ENCODE data around the gene HMCN1. TPM values are rescaled to one million over a fixed set of nuclear protein-coding genes. Genes with fewer than 3 reads are reported as not detected.

The HMCN1 gene
- total RNA-seq, 1 donor from 2014 or later, result 80.0 TPM

DNA sequence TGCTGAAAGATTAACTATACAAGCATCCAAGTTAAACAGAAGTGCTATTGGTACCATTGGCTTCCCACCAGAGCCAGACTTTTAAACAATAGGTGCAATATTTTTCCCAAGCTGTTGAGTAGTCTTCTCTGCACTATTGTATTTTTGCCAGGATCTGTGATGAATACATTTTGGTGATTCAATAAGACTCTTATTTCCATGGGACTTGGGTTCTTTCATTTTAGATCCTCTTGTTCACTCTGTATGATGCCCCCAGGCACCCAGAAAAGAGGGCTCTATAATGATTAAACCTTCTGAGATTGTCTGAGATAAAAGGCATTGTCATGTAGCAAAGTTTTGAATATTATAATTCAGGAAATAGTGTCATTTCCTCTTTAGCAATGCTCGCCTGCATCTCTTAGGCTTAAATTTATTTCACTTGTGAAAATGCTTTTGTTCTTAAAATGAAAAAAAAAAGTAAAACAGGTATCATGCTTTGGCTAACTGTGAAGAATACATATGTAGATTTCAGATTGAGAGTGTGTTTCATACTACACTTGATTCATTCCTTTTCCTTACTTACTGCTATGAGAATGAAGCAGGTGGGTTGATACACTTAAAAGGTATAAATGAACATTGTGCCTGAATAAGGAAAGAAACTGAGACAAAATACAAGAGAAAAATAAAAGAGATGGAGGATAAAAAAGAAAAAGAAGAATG lies 275.0 kb downstream of the HMCN1 start:
- no peaks in the 10 kb centered on the region for H3K9me3 Mint-ChIP-seq (ENCODE audit: low read depth)
- peaks cover 36% of the 10 kb centered on the region for H3K4me1 Mint-ChIP-seq (ENCODE audit: low read depth)
- TF ChIP-seq, protein P1, sequence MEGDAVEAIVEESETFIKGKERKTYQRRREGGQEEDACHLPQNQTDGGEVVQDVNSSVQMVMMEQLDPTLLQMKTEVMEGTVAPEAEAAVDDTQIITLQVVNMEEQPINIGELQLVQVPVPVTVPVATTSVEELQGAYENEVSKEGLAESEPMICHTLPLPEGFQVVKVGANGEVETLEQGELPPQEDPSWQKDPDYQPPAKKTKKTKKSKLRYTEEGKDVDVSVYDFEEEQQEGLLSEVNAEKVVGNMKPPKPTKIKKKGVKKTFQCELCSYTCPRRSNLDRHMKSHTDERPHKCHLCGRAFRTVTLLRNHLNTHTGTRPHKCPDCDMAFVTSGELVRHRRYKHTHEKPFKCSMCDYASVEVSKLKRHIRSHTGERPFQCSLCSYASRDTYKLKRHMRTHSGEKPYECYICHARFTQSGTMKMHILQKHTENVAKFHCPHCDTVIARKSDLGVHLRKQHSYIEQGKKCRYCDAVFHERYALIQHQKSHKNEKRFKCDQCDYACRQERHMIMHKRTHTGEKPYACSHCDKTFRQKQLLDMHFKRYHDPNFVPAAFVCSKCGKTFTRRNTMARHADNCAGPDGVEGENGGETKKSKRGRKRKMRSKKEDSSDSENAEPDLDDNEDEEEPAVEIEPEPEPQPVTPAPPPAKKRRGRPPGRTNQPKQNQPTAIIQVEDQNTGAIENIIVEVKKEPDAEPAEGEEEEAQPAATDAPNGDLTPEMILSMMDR (IDR thresholded peaks at IDR 0.05), result no peak
- H3K27me3 Mint-ChIP-seq (ENCODE audit: low read depth), result no peaks in the 10 kb centered on the region
- no peak overlapping the region for H3K4me3 Mint-ChIP-seq (ENCODE audit: unreplicated experiment)
- DNase-seq (ENCODE audit: low spot score), result no peak
- H3K27ac Mint-ChIP-seq (ENCODE audit: unreplicated experiment), result peak overlapping the region; percentile 42
- peaks cover 9% of the 10 kb centered on the region for H3K36me3 Mint-ChIP-seq (ENCODE audit: low read depth)

- Mint-ChIP-seq H3K9me3 (ENCODE audit: low read depth) (no peaks in the 10 kb centered on the region), H3K4me3 (ENCODE audit: unreplicated experiment) (no peak overlapping the region), H3K4me1 (ENCODE audit: low read depth) (peaks cover 40% of the 10 kb centered on the region), H3K27ac (ENCODE audit: unreplicated experiment) (peak overlapping the region; percentile 15), H3K27me3 (ENCODE audit: low read depth) (no peaks in the 10 kb centered on the region), H3K36me3 (ENCODE audit: low read depth) (peaks cover 16% of the 10 kb centered on the region)
- TF ChIP-seq, protein P1 (IDR thresholded peaks at IDR 0.05), result no peak
- no peak for DNase-seq (ENCODE audit: low spot score)
Measured at GRCh38 chr1:186014370-186015037, 280.3 kb downstream of the HMCN1 start.

GRCh38 chr1:186016856-186017255 lies 282.7 kb downstream of the HMCN1 start:
- Mint-ChIP-seq H3K27me3 (ENCODE audit: low read depth) (no peaks in the 10 kb centered on the region), H3K36me3 (ENCODE audit: low read depth) (peaks cover 11% of the 10 kb centered on the region), H3K4me1 (ENCODE audit: low read depth) (peaks cover 28% of the 10 kb centered on the region), H3K27ac (ENCODE audit: unreplicated experiment) (no peak overlapping the region), H3K9me3 (ENCODE audit: low read depth) (no peaks in the 10 kb centered on the region), H3K4me3 (ENCODE audit: unreplicated experiment) (no peak overlapping the region)
- TF ChIP-seq, protein P1 (IDR thresholded peaks at IDR 0.05), result no peak
- no peak for DNase-seq (ENCODE audit: low spot score)

DNA sequence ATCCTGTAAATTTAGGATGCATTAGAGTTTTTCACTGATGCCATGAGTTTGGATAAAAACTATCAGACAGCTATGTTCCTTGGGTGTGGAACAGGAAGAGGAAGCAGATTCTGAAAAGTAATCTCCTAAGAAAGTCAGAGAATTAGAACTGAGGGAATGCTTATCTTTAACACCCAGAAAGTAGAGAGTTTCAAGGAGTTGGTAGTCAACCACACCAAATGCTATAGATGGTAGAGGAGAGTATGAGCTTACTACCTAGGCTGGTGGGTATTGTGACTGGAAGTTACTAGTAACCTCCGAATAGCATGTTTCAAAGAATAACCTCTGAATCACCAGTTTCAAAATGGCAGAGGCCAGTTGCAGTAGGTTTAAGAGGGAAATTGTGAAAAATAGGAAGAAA lies 288.0 kb downstream of the HMCN1 start:
- H3K36me3 Mint-ChIP-seq (ENCODE audit: low read depth), result peaks cover 17% of the 10 kb centered on the region
- no peaks in the 10 kb centered on the region for H3K9me3 Mint-ChIP-seq (ENCODE audit: low read depth)
- peaks cover 17% of the 10 kb centered on the region for H3K4me1 Mint-ChIP-seq (ENCODE audit: low read depth)
- DNase-seq (ENCODE audit: low spot score), result no peak
- no peak overlapping the region for H3K27ac Mint-ChIP-seq (ENCODE audit: unreplicated experiment)
- H3K27me3 Mint-ChIP-seq (ENCODE audit: low read depth), result no peaks in the 10 kb centered on the region
- TF ChIP-seq, protein P1 (IDR thresholded peaks at IDR 0.05), result no peak
- H3K4me3 Mint-ChIP-seq (ENCODE audit: unreplicated experiment), result no peak overlapping the region

DNA sequence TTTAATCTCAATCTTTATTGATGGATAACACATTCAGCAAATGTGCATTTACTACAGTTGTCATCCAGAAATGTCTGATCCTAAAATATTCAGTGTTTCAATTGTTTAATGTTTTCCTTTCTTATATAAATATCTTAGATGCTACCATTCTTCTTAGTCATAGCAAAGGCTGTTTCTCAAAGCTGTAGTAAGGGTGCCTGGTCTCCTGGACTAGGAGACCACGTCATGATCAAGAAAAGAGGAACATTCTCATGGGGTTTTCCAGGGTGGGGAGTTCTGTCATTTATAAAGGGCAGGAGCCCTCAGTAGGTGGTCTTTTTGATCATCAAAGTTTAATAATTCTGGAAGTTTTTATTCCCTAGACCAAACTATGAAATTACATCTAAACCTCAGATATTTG lies 292.8 kb downstream of the HMCN1 start:
- peaks cover 20% of the 10 kb centered on the region for H3K9me3 Mint-ChIP-seq (ENCODE audit: low read depth)
- peak overlapping the region; percentile 63 for H3K27ac Mint-ChIP-seq (ENCODE audit: unreplicated experiment)
- H3K4me1 Mint-ChIP-seq (ENCODE audit: low read depth), result peaks cover 21% of the 10 kb centered on the region
- DNase-seq (ENCODE audit: low spot score), result no peak
- no peak overlapping the region for H3K4me3 Mint-ChIP-seq (ENCODE audit: unreplicated experiment)
- TF ChIP-seq, protein P1 (IDR thresholded peaks at IDR 0.05), result no peak
- no peaks in the 10 kb centered on the region for H3K27me3 Mint-ChIP-seq (ENCODE audit: low read depth)
- H3K36me3 Mint-ChIP-seq (ENCODE audit: low read depth), result peaks cover 29% of the 10 kb centered on the region

Measured in chondrocyte (in vitro differentiated cells).